Body of pancreas (tissue), 4 donors: ENCODE measurements around the gene ALDH1B1.

Source experiments
- POLR2A ChIP-seq, 3 donors: fragments of 450-650 bp; IDR thresholded peaks; one replicate each; pipeline ENCODE4 v1.6.1; 2016; ENCODE audit warnings: antibody characterized with exemption in 3 of 3, mild to moderate bottlenecking in 2 of 3
- TF ChIP-seq, protein P1 (sequence below), 7 experiments: fragments of 450-650 bp in 4 of 7; fragments of 200-600 bp in 3 of 7; sonication (generic) in 3 of 7; IDR thresholded peaks; one replicate each; pipeline ENCODE4 v1.5.1; 2016 to 2019; ENCODE audit warnings: antibody characterized with exemption in 7 of 7

DNA sequence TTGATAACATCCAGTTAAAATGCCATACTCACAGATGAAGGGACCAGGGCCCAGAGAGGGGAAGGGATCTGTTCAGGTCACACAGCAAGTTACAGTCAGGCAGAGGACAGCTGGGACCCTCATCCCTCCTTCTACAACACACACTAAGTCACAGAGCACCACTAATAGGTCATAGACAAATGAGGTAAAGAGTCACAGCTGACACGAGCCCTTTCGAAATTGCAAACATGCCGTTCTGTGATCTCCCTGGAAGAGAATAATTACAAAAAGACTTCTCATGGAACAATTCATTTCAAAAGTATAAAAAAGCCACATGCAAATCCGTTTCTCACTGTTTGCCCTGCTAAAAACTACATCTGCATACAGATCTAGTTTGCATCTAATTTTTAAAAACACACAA lies 16.2 kb downstream of the ALDH1B1 start:
- TF ChIP-seq POLR2A (IDR thresholded peaks at IDR 0.05) = no peak
- TF ChIP-seq, protein P1, sequence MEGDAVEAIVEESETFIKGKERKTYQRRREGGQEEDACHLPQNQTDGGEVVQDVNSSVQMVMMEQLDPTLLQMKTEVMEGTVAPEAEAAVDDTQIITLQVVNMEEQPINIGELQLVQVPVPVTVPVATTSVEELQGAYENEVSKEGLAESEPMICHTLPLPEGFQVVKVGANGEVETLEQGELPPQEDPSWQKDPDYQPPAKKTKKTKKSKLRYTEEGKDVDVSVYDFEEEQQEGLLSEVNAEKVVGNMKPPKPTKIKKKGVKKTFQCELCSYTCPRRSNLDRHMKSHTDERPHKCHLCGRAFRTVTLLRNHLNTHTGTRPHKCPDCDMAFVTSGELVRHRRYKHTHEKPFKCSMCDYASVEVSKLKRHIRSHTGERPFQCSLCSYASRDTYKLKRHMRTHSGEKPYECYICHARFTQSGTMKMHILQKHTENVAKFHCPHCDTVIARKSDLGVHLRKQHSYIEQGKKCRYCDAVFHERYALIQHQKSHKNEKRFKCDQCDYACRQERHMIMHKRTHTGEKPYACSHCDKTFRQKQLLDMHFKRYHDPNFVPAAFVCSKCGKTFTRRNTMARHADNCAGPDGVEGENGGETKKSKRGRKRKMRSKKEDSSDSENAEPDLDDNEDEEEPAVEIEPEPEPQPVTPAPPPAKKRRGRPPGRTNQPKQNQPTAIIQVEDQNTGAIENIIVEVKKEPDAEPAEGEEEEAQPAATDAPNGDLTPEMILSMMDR (IDR thresholded peaks at IDR 0.05) = no peak
